ENCODE data around the gene UBE2H. TPM values are rescaled to one million over a fixed set of nuclear protein-coding genes. Genes with fewer than 3 reads are reported as not detected.
A peak's percentile ranks its signal among the peaks of the same experiment; 100 is the strongest.
"Not testable (repeated sequence)": the region's sequence is repeated elsewhere in the genome, so short reads cannot be mapped to it uniquely, and the experiment has no call there.

The UBE2H gene
- total RNA-seq, 3 donors from 2014 or later: 9.1 to 11.8 (median 11.5) TPM

DNA sequence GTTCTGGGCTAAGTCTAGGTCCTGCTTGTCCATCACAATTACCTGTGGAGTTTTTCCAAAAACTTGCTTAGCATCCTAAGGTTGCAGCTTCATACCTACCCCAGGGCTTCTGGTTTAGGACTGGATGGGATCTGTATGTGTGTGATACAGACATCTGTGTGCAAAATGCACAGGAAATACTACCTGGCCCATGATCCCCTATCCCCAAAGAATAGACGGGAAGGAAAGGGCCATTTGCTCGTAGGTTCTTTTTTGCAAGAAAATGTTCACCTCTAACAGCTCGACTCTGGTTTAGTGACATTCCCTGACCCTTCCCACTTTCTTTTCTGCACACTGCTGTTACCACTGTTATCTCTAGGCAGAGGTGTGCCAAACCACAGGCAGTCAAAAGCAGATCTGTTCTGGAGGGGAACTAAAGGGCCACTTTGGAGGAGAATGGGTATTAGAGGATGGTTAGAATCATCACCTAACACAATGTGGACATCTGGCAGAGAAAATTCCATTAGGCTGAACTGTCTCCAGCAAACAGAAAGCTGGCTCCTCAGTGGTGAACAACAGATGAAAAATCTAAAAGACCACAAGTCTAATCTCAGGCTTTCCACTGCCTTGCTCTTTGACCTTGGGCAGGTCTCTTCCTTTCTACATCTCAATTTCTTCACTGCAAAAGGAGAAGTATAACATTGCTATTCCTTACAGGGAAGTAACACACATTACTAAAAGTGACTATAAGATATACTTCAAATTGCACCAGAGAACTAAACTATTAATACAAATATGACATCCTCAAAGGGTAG, 107.4 kb downstream of the UBE2H start:
- peaks cover 4% of the 10 kb centered on the region for H3K36me3 Mint-ChIP-seq (ENCODE audit: insufficient read depth)
- ATAC-seq: no peak
- no peaks in the 10 kb centered on the region for H3K27me3 Mint-ChIP-seq (ENCODE audit: low read depth)

DNA sequence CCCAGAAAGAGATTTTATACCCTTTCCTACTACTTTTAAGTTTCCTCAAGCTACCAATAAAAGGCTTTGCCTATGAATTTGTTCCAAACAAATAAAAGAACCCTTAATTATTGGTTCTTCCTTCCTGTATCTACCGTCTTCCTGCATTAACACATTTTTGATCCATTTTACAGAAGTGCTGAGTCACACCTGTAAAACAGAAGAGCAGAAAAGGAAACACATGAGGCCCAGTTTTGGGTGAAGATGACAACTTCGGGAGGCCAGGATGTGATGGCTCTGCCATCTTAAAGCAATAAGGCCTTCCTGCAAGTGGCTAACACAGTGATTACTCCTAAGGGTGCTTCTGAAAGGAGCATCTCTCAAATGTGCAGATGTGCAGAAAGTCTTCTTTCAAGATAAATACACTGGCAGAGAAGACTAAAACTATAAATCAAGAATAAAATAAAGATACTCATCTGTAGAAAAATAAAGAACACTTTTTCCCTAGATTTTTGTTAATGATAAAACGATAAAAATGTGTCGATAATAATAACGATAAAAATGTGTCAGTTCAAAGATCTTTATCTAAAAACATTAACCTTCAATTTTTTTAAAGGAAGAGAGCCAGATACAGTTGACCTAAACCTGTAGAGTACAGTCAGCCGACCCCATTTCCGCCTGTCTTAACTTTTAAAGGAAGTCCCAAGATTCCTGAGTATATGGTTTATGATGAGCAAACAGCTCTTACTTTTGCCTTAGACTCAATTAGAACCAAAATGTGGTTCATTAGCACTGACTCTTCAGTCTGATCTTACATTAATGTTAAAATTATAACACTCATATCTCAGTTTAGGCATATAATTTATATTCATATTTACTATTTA, 108.6 kb downstream of the UBE2H start:
- Mint-ChIP-seq H3K27me3 (ENCODE audit: low read depth) (no peaks in the 10 kb centered on the region), H3K4me3 (no peak overlapping the region), H3K9me3 (no peaks in the 10 kb centered on the region), H3K4me1 (ENCODE audit: low read depth) (peaks cover 47% of the 10 kb centered on the region), H3K36me3 (ENCODE audit: insufficient read depth) (peaks cover 5% of the 10 kb centered on the region)
- DNase-seq: no peak
- ATAC-seq: no peak

More for the DNA sequence above, 107.4 kb downstream of the UBE2H start:
- no peak overlapping the region for H3K4me3 Mint-ChIP-seq
- DNase-seq: no peak
- H3K4me1 Mint-ChIP-seq (ENCODE audit: low read depth): peaks cover 47% of the 10 kb centered on the region
- no peaks in the 10 kb centered on the region for H3K9me3 Mint-ChIP-seq

DNA sequence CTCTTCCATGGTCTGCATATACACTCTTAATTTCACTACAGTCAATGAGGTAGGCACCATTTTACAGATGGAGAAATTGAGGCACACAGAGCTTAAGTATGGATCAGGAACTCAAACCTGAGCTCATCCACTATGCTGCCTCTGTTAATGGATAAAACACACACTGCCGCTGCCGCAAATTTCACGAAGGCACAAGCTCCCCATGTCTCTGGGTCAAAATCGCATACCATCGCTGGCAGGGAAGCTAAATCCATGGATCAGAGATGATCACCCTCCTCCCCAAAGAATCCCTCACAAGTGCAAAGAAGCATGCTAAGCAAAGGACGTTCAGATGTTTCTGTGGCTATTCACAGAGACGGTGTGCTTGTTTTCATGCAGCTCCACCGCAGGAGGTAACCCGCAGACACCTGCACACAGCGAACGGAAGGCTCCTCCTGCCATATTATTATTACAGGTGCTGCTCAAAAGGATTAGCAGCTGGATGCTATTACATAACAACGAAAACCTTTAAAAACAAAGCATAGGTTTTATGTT, 109.3 kb downstream of the UBE2H start:
- no peaks in the 10 kb centered on the region for H3K9me3 Mint-ChIP-seq
- DNase-seq: no peak
- no peak overlapping the region for H3K4me3 Mint-ChIP-seq
- no peak for ATAC-seq
- no peaks in the 10 kb centered on the region for H3K27me3 Mint-ChIP-seq (ENCODE audit: low read depth)
- peaks cover 47% of the 10 kb centered on the region for H3K4me1 Mint-ChIP-seq (ENCODE audit: low read depth)
- H3K36me3 Mint-ChIP-seq (ENCODE audit: insufficient read depth): peaks cover 8% of the 10 kb centered on the region

DNA sequence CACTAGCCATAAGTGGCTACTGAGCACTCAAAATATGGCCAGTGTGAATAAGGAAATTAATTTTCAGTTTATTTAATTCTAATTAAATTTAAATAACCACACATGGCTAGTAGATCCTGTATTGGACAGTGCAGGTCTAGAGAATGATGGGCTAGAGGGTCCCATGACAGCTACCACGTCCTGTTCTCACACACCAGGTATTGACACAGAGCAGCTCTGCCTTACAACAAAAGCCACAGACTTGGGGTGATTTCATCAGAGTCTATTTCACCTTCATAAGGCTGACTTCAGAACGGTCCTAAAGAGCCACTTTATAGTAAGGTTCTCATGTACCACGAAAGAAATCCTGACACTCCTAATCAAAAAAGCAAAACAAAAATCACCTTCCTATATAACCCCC, 111.3 kb downstream of the UBE2H start:
- DNase-seq (no peak), ATAC-seq (peak in 1 of 2 donors; percentile 59)
- Mint-ChIP-seq H3K4me3 (no peak overlapping the region), H3K27me3 (ENCODE audit: low read depth) (no peaks in the 10 kb centered on the region), H3K9me3 (no peaks in the 10 kb centered on the region), H3K4me1 (ENCODE audit: low read depth) (peaks cover 38% of the 10 kb centered on the region), H3K36me3 (ENCODE audit: insufficient read depth) (peaks cover 4% of the 10 kb centered on the region)

DNA sequence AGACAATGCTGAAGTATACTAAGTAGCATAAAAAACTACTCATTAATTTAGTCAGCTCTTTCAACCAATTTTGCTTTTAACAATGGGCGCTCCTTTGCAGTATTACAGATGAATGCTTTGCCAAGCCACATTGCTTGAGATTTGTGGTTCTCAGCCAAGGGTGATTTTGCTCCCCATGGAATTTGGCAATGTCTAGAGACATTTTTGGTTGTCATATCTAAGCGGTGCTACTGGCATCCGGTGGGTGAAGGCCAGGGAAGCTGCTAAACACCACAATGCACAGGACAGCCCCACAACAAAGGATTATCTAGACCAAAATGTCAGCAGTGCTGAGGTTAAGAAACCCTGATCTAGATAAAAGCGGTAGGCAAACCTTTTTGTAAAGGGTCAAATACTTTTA, 112.0 kb downstream of the UBE2H start:
- no peaks in the 10 kb centered on the region for H3K9me3 Mint-ChIP-seq
- ATAC-seq (no peak), DNase-seq (no peak)
- H3K27me3 Mint-ChIP-seq (ENCODE audit: low read depth): no peaks in the 10 kb centered on the region
- no peak overlapping the region for H3K4me3 Mint-ChIP-seq
- peaks cover 4% of the 10 kb centered on the region for H3K36me3 Mint-ChIP-seq (ENCODE audit: insufficient read depth)
- peaks cover 32% of the 10 kb centered on the region for H3K4me1 Mint-ChIP-seq (ENCODE audit: low read depth)

DNA sequence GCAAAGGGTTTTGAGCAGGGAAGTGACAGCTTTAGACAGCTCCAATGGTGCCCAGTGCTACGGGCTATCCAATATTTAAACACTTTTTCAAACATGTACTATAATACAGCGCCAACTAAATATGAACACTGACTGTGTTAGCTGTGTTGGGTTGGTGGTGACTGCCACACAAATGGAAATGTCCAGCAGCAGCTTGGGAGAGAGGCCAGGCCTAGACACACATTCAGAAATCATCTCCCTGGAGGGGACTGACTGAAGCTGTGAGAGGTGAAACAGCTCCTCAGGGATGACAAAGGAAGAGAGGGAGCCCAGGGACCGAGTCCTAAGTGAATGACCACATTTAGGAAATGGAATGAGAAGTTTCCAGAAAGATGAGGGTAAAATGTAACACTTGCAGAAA, 115.8 kb downstream of the UBE2H start:
- DNase-seq: no peak
- no peak for ATAC-seq
- Mint-ChIP-seq H3K9me3 (no peaks in the 10 kb centered on the region), H3K4me3 (no peak overlapping the region), H3K4me1 (ENCODE audit: low read depth) (peaks cover 10% of the 10 kb centered on the region), H3K36me3 (ENCODE audit: insufficient read depth) (peaks cover 17% of the 10 kb centered on the region), H3K27me3 (ENCODE audit: low read depth) (no peaks in the 10 kb centered on the region)

DNA sequence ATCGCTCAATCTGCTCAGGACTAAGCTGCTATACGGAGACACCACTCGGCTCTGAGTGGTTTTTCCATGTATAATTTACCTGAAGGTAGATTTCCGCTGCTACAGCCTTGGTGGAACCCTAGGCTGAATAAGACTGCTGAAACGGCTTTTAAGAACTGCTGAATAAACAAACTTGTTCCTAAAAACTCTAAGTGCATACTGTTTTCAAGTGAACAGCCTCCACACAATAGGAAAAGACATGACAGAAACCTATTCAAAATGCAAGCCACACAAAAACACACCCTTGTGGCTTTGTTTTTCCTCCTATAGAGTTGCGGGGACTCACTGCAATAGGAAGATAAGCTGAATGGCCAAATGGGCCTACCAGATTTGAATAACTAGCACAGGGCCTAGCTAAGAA, 117.2 kb downstream of the UBE2H start:
- Mint-ChIP-seq H3K36me3 (ENCODE audit: insufficient read depth) (peaks cover 17% of the 10 kb centered on the region), H3K9me3 (no peaks in the 10 kb centered on the region), H3K4me1 (ENCODE audit: low read depth) (peaks cover under 1% of the 10 kb centered on the region), H3K27me3 (ENCODE audit: low read depth) (no peaks in the 10 kb centered on the region), H3K4me3 (no peak overlapping the region)
- no peak for ATAC-seq
- no peak for DNase-seq

DNA sequence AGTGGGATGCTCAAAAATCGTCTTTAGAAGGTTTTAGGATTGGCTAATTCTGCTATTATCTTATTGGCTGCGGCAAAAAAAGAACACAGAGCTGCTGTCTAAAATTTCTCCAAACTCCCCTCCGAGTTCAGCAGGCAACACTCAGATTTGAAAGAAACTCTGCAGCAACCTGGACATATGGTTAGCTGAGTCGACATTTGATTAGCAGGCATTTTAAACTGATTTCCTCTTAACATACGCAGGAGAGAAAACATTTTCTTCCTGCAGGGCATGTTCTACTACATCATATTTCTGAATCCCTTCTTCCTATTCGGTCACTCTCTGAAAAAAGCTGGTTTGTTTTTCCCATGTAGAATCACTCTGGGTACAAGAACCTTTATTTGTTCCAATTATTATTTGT, 119.4 kb downstream of the UBE2H start:
- not testable (repeated sequence) for H3K9me3 Mint-ChIP-seq; H3K27me3 Mint-ChIP-seq (ENCODE audit: low read depth); DNase-seq; ATAC-seq; H3K4me3 Mint-ChIP-seq
- Mint-ChIP-seq H3K4me1 (ENCODE audit: low read depth) (peaks cover 11% of the 10 kb centered on the region), H3K36me3 (ENCODE audit: insufficient read depth) (peaks cover 13% of the 10 kb centered on the region)

DNA sequence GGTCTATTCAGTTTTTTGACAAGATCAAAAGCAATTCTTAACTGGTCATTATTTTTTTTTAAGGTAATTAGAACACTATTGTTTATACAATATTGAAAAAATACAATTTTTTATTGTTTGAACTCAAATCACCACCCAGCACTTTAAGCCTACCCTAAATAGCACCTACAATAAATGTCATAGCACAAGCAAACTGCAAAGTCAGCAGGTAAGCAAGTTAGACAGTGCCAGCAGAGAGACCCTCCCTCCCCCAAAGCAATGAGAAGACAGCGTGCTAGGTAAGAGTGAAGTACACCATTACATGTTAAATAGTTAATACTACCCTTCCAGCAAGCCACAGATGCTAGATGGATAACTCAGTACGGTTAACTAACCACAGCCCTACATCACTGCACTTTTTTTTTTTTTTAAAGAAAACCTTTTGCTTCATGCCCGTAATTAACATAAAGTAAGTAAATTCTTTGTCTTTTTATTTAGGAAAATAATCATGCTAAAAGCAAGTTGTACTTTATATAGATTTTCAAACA, 120.0 kb downstream of the UBE2H start:
- H3K4me1 Mint-ChIP-seq (ENCODE audit: low read depth): peaks cover 11% of the 10 kb centered on the region
- no peak overlapping the region for H3K4me3 Mint-ChIP-seq
- DNase-seq (no peak), ATAC-seq (no peak)
- peaks cover 13% of the 10 kb centered on the region for H3K36me3 Mint-ChIP-seq (ENCODE audit: insufficient read depth)
- H3K27me3 Mint-ChIP-seq (ENCODE audit: low read depth): no peaks in the 10 kb centered on the region
- no peaks in the 10 kb centered on the region for H3K9me3 Mint-ChIP-seq

DNA sequence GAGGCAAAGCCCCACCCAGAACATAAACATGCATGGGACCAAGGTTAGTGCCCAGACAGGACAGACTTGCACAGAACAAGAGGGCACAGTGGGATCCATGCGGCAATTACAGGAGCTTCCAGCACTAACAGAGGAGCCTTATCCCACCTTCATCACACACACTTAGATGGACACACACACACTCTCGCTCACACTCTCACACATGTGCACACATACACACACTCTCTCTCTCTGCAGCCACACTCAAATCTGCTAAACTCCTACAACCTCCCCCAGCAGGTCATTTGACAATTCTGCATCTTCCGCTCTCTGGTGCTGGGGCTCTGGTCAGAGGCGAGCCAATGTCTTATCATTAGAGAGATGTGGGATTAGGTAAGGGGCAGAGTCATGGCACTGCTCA, 120.5 kb downstream of the UBE2H start:
- H3K36me3 Mint-ChIP-seq (ENCODE audit: insufficient read depth): peaks cover 13% of the 10 kb centered on the region
- H3K9me3 Mint-ChIP-seq: no peaks in the 10 kb centered on the region
- no peaks in the 10 kb centered on the region for H3K27me3 Mint-ChIP-seq (ENCODE audit: low read depth)
- ATAC-seq (no peak), DNase-seq (no peak)
- peaks cover 11% of the 10 kb centered on the region for H3K4me1 Mint-ChIP-seq (ENCODE audit: low read depth)
- no peak overlapping the region for H3K4me3 Mint-ChIP-seq

DNA sequence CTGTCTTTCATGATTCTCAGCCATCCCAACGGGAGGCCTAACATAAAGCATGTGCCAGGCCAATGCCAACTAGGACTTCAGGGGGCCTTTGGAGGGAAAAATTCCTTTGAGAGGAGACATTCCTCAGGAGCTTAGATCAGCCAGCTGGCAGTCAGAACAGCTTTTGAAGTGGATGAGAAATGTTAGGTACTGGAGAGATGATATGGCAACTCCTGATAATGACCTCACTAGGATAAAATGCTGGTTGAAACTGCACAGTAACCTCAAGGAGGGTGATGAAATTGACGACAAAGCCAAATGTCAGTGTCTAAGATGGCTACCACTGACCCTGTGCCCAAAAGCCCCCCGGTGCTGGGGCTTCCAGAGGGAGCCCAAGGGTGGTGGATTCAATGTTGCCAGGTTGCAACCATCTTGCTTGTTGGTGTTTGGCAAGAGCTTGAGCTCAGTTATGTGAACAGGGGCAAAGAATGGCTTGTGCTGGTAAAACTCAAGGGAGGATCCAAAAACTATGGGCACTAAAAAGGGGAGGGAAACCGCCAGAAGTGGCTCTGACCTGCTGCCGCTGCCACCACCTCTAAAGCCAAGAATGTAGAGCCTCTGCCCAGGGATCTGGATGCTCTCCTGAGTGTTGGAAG, 121.2 kb downstream of the UBE2H start:
- no peak for DNase-seq
- no peaks in the 10 kb centered on the region for H3K9me3 Mint-ChIP-seq
- ATAC-seq: no peak
- no peak overlapping the region for H3K4me3 Mint-ChIP-seq
- no peaks in the 10 kb centered on the region for H3K27me3 Mint-ChIP-seq (ENCODE audit: low read depth)
- peaks cover 13% of the 10 kb centered on the region for H3K36me3 Mint-ChIP-seq (ENCODE audit: insufficient read depth)
- peaks cover 11% of the 10 kb centered on the region for H3K4me1 Mint-ChIP-seq (ENCODE audit: low read depth)

DNA sequence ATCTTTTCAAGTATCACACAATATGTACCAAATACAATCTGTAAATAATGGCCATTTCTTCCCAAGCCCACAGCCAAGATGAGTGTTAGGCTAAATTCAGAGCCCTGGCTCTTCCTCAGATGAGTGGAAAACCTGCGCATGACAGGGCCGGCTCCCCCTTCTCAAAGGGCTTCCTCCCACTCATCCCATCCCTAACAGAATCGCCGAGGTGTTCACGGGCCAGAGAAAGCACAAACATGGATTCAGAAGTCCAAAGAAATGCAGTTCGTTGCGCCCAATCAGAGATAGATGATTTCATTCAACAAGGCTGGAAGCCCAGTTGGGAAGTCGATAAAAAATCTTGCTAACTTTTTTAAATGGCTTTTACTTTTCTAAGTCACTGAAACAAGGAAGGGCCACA, 121.8 kb downstream of the UBE2H start:
- Mint-ChIP-seq H3K4me1 (ENCODE audit: low read depth) (peaks cover 14% of the 10 kb centered on the region), H3K9me3 (no peaks in the 10 kb centered on the region), H3K27me3 (ENCODE audit: low read depth) (no peaks in the 10 kb centered on the region), H3K36me3 (ENCODE audit: insufficient read depth) (peaks cover 13% of the 10 kb centered on the region), H3K4me3 (no peak overlapping the region)
- no peak for DNase-seq
- ATAC-seq: no peak

DNA sequence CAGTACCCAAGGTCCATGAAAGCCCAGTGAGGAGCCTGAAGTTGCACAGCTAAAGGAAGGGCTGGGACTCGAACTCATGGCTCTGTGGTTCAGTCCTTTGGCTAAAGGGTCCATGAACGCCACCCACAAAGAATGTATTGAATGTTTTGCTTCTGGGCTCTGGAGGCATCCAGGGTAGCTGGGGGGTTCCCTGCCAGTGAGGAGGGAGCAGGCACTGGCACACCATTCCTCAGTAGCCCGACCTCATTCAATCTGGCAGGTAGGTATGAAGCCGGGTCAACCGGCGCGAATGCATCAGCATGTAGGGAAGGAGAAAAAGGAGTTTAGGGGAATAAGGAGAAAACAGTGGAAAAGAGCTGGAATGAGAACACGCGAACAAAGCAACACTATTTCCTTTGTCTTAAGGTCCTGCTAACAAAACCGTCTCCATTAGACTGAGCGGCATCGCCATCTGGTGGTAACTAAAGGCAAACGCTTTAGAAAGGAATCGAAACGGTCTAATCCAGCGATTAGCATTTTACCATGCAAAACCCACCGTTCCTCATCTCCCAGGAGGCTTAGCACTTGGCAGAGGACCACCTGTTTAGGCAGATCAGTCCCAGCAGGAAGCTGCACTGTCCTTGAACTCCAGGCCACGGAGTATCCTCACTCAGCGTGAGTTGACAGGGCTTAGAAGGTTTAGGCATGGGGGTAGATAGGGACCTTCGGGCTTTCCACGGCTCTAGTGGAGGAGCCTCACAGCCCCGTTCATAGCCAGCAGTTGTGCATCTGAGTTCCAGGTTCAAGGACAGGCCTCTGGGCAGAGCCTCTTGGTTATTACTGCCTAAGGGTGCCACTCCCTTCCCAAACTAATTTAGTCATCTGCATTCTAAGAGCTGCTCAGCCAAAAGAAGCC, 122.8 kb downstream of the UBE2H start:
- peaks cover 16% of the 10 kb centered on the region for H3K4me1 Mint-ChIP-seq (ENCODE audit: low read depth)
- H3K9me3 Mint-ChIP-seq: no peaks in the 10 kb centered on the region
- DNase-seq (peak; percentile 37), ATAC-seq (peak; percentile 19 to 23)
- no peaks in the 10 kb centered on the region for H3K27me3 Mint-ChIP-seq (ENCODE audit: low read depth)
- H3K4me3 Mint-ChIP-seq: peak overlapping the region; percentile 48
- H3K36me3 Mint-ChIP-seq (ENCODE audit: insufficient read depth): peaks cover 11% of the 10 kb centered on the region
